H9 (cell line): ENCODE data around the gene GEN1. TPM values are rescaled to one million over a fixed set of nuclear protein-coding genes. Genes with fewer than 3 reads are reported as not detected.

Source experiments
- DNase-seq: peaks from one replicate; pipeline ENCODE4 v3.0.0-alpha.2; 2017
- H2AFZ ChIP-seq: one replicate; pipeline ENCODE4 v1.6.1; 2013; ENCODE audit warnings: mild to moderate bottlenecking, low read length, control low read depth, moderate library complexity
- H2AK5ac ChIP-seq: 2 replicates; pipeline ENCODE4 v1.6.1; 2013; ENCODE audit warnings: low read length, control low read depth, mixed read lengths; ENCODE audit not compliant: insufficient read length
- H2BK120ac ChIP-seq: one replicate; pipeline ENCODE4 v1.6.1; 2013; ENCODE audit warnings: low read depth, mild to moderate bottlenecking, low read length, control low read depth, inconsistent platforms; ENCODE audit not compliant: poor library complexity, severe bottlenecking
- H2BK12ac ChIP-seq: 2 replicates; pipeline ENCODE4 v1.6.1; 2013; ENCODE audit warnings: low read length, control low read depth, mixed read lengths, low read depth; ENCODE audit not compliant: insufficient read length
- H2BK15ac ChIP-seq: 2 replicates; pipeline ENCODE4 v1.6.1; 2013; ENCODE audit warnings: low read depth, low read length, control low read depth
- H2BK20ac ChIP-seq: one replicate; pipeline ENCODE4 v1.6.1; 2013; ENCODE audit warnings: low read depth, mild to moderate bottlenecking, low read length, control low read depth, inconsistent platforms; ENCODE audit not compliant: poor library complexity, severe bottlenecking
- H2BK5ac ChIP-seq: 2 replicates; pipeline ENCODE4 v1.6.1; 2013; ENCODE audit warnings: low read length, control low read depth, mixed read lengths; ENCODE audit not compliant: insufficient read length
- H3K14ac ChIP-seq: 2 replicates; pipeline ENCODE4 v1.6.1; 2013; ENCODE audit warnings: low read length, control low read depth; ENCODE audit not compliant: insufficient read depth
- H3K18ac ChIP-seq: 2 replicates; pipeline ENCODE4 v1.6.1; 2013; ENCODE audit warnings: low read depth, mild to moderate bottlenecking, mixed read lengths, low read length, control low read depth; ENCODE audit not compliant: insufficient read length
- H3K23ac ChIP-seq: 2 replicates; pipeline ENCODE4 v1.6.1; 2013; ENCODE audit warnings: low read length, control low read depth, mixed read lengths, low read depth; ENCODE audit not compliant: insufficient read length
- H3K23me2 ChIP-seq: 2 replicates; pipeline ENCODE4 v1.6.1; 2013; ENCODE audit warnings: low read depth, mild to moderate bottlenecking, mixed read lengths, low read length, control low read depth; ENCODE audit not compliant: insufficient read length, poor library complexity, severe bottlenecking
- H3K27ac ChIP-seq: 2 replicates; pipeline ENCODE4 v1.5.1; 2013; ENCODE audit warnings: low read length, control low read depth, mixed read lengths, low read depth; ENCODE audit not compliant: insufficient read length
- H3K27me3 ChIP-seq: 2 replicates; pipeline ENCODE4 v1.6.1; 2013; ENCODE audit warnings: low read length, control low read depth, inconsistent platforms; ENCODE audit not compliant: insufficient read depth
- H3K4ac ChIP-seq: 2 replicates; pipeline ENCODE4 v1.6.1; 2013; ENCODE audit warnings: low read depth, mild to moderate bottlenecking, control low read depth, inconsistent platforms, low read length, moderate library complexity
- H3K4me1 ChIP-seq: 2 replicates; pipeline ENCODE4 v1.6.1; 2013; ENCODE audit warnings: low read length, control low read depth, inconsistent platforms; ENCODE audit not compliant: insufficient read depth
- H3K4me2 ChIP-seq: 2 replicates; pipeline ENCODE4 v1.6.1; 2013; ENCODE audit warnings: low read length, control low read depth, mixed read lengths; ENCODE audit not compliant: insufficient read length, insufficient read depth
- H3K56ac ChIP-seq: 2 replicates; pipeline ENCODE4 v1.6.1; 2013; ENCODE audit warnings: low read depth, mild to moderate bottlenecking, mixed read lengths, low read length, control low read depth; ENCODE audit not compliant: insufficient read length
- H3K79me1 ChIP-seq: 2 replicates; pipeline ENCODE4 v1.6.1; 2013; ENCODE audit warnings: low read depth, mild to moderate bottlenecking, moderate library complexity, low read length, control low read depth, inconsistent platforms; ENCODE audit not compliant: insufficient read depth, poor library complexity, severe bottlenecking
- H3K79me2 ChIP-seq: 2 replicates; pipeline ENCODE4 v1.6.1; 2013; ENCODE audit warnings: low read length, control low read depth, inconsistent platforms; ENCODE audit not compliant: insufficient read depth
- H3K9ac ChIP-seq: 2 replicates; pipeline ENCODE4 v1.6.1; 2013; ENCODE audit warnings: low read length, control low read depth, mixed read lengths; ENCODE audit not compliant: insufficient read length; ENCODE audit errors: extremely low read depth
- H3K9me3 ChIP-seq: one replicate; pipeline ENCODE4 v1.6.1; 2013; ENCODE audit warnings: low read depth, low read length, inconsistent platforms; ENCODE audit not compliant: control insufficient read depth
- H3T11ph ChIP-seq: one replicate; pipeline ENCODE4 v1.6.1; 2013; ENCODE audit warnings: mild to moderate bottlenecking, low read length, control low read depth, inconsistent platforms
- H4K20me1 ChIP-seq: one replicate; pipeline ENCODE4 v1.6.1; 2013; ENCODE audit not compliant: control insufficient read depth, insufficient read length, insufficient read depth
- H4K5ac ChIP-seq: 2 replicates; pipeline ENCODE4 v1.6.1; 2013; ENCODE audit warnings: low read depth, mild to moderate bottlenecking, mixed read lengths, low read length, control low read depth; ENCODE audit not compliant: insufficient read length
- H4K8ac ChIP-seq: replicated peaks from 2 replicates; pipeline ENCODE4 v1.6.1; 2013; ENCODE audit warnings: low read length, control low read depth, mixed read lengths, low read depth; ENCODE audit not compliant: insufficient read length
- H4K91ac ChIP-seq: 2 replicates; pipeline ENCODE4 v1.6.1; 2013; ENCODE audit warnings: low read depth, mild to moderate bottlenecking, moderate library complexity, mixed read lengths, low read length, control low read depth; ENCODE audit not compliant: insufficient read length
- H3K27ac Mint-ChIP-seq, 3 experiments: 2 replicates in 2 of 3; 3 replicates in 1 of 3; pipeline ENCODE4 v1.8.0; 2020 to 2021; ENCODE audit warnings: mixed read lengths in 3 of 3, mild to moderate bottlenecking in 1 of 3, moderate library complexity in 1 of 3
- H3K27me3 Mint-ChIP-seq: 2 replicates; pipeline ENCODE4 v1.8.0; 2021; ENCODE audit warnings: low read depth, mild to moderate bottlenecking, moderate library complexity, mixed read lengths
- H3K36me3 Mint-ChIP-seq, 3 experiments: 2 replicates in 2 of 3; 3 replicates in 1 of 3; pipeline ENCODE4 v1.8.0; 2020 to 2021; ENCODE audit warnings: low read depth in 3 of 3, mixed read lengths in 3 of 3; ENCODE audit not compliant: insufficient read depth in 1 of 3
- H3K4me1 Mint-ChIP-seq, 2 experiments: 2 replicates each; pipeline ENCODE4 v1.8.0; 2020; ENCODE audit warnings: mixed read lengths in 2 of 2
- H3K4me3 Mint-ChIP-seq, 2 experiments: 2 replicates in 1 of 2; 3 replicates in 1 of 2; pipeline ENCODE4 v1.8.0; 2020 to 2021; ENCODE audit warnings: mild to moderate bottlenecking in 2 of 2, mixed read lengths in 2 of 2, moderate library complexity in 1 of 2
- H3K9me3 Mint-ChIP-seq, 2 experiments: 2 replicates in 1 of 2; 3 replicates in 1 of 2; pipeline ENCODE4 v1.8.0; 2020; ENCODE audit warnings: mild to moderate bottlenecking in 2 of 2, mixed read lengths in 2 of 2, moderate library complexity in 1 of 2
- CTCF ChIP-seq: fragments of 200-600 bp; sonication (generic); conservative IDR thresholded peaks from 3 replicates; pipeline ENCODE4 v1.8.0; 2021; ENCODE audit warnings: antibody characterized with exemption, mild to moderate bottlenecking
- WGBS: extraction: QIAGEN DNeasy Blood & Tissue Kit; methylation state at CpG from one replicate; pipeline ENCODE4 v1.1.7; 2013; ENCODE audit warnings: missing lambda C conversion rate, low lambda C conversion rate, mixed read lengths; ENCODE audit not compliant: insufficient read length; ENCODE audit errors: extremely low coverage; 5-methylcytosine and 5-hydroxymethylcytosine counted together
- total RNA-seq: library from RNA; stranded (reverse); gene quantifications from 2 replicates; pipeline ENCODE4 v1.2.1, GENCODE V29; 2021

GEN1 gene
- total RNA-seq, 1 experiment from 2014 or later: 28.1 TPM

DNA sequence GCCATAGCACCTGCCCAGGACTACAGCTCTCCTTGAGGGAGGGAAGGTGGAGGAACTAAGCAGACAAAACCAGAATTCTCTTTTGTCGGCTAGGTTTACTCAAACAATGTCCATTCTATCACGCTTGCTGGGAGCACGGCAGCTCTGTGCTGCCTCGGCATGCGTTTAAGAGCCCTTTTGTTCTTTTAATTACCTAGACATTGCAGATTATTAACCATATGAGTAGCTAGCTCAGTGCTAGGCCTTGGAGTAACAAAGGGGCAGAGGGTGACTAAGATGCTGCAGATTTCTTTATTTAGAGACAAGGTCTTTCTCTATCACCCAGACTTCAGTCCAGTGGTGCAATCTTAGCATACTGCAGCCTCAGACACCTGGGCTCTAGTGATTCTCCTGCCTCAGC, 73.4 kb downstream of the GEN1 start:
- Histone ChIP-seq H3K4ac (no peak overlapping the region), H3K14ac (no peak overlapping the region), H2BK12ac (no peak overlapping the region), H2BK5ac (no peak overlapping the region), H2BK15ac (no peak overlapping the region), H4K8ac (no peak overlapping the region), H2BK20ac (no peak overlapping the region), H3K56ac (no peak overlapping the region), H3K9ac (no peak overlapping the region), H4K5ac (no peak overlapping the region), H3K23me2 (no peaks in the 10 kb centered on the region), H3K18ac (no peak overlapping the region), H2AFZ (no peak overlapping the region), H2BK120ac (no peak overlapping the region), H4K20me1 (no peaks in the 10 kb centered on the region), H3K79me1 (no peaks in the 10 kb centered on the region), H3K79me2 (no peaks in the 10 kb centered on the region), H3K4me1 (0 out of 2 replicates have a peak, but pooled peaks cover 2% of the 10 kb centered on the region), H3K23ac (no peak overlapping the region), H4K91ac (no peak overlapping the region), H3T11ph (no peak overlapping the region), H3K27ac (no peak overlapping the region), H3K9me3 (no peaks in the 10 kb centered on the region), H3K4me2 (no peak overlapping the region), H3K27me3 (no peaks in the 10 kb centered on the region; the same call in 1 of the 2 replicates), H2AK5ac (no peak overlapping the region)
- peak; percentile 38 for DNase-seq
- H3K27ac Mint-ChIP-seq: no peak overlapping the region
- no peak overlapping the region for H3K4me3 Mint-ChIP-seq
- TF ChIP-seq CTCF: no peak
- H3K36me3 Mint-ChIP-seq: peaks cover 0 to 10% (median 1%) of the 10 kb centered on the region in 3 experiments; a peak in 2 of 7 replicates
- H3K27me3 Mint-ChIP-seq: peaks cover 86% of the 10 kb centered on the region
- H3K4me1 Mint-ChIP-seq: peaks cover 45 to 52% of the 10 kb centered on the region in 2 experiments
- H3K9me3 Mint-ChIP-seq: peaks cover 0 to 10% of the 10 kb centered on the region in 2 experiments; a peak in 3 of 5 replicates
- WGBS: no CpG with 5 or more reads among the region's 5 CpGs
